ENCODE data around the gene UPK3A.
"Not testable (repeated sequence)": the region's sequence is repeated elsewhere in the genome, so short reads cannot be mapped to it uniquely, and the experiment has no call there.

UPK3A gene

DNA sequence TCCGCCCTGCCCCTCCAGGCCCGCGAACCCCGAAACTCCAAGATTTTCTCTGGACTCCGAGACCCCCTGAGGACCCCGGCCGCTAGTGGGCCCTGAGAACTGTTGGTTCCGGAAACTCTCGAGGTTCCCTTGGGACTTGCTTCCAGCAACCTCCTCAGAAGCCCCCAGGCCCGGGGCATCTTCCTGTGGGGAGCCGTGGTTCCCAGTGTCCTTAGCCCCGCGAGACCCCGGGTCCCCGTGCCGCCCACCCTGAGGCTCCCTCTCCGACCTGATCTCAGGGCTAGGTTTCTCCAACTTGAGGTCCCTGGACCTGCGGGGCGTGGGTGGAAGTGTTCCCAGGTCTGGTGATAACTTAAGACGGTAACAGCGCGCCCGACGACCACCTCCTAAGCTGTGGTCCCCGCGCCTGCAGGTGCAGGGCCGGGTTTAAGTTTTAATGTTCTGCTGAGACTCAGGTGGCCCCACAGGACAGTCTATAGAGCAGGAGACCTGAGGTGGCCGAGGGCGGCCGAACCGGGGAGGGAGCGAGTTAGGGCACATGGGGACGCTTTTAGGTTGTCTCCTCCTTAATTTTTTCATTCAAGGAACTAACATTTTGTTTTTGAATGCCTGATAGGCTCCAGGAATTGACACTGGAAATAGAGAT lies 25.7 kb downstream of the UPK3A start:
- no peak for DNase-seq

DNA sequence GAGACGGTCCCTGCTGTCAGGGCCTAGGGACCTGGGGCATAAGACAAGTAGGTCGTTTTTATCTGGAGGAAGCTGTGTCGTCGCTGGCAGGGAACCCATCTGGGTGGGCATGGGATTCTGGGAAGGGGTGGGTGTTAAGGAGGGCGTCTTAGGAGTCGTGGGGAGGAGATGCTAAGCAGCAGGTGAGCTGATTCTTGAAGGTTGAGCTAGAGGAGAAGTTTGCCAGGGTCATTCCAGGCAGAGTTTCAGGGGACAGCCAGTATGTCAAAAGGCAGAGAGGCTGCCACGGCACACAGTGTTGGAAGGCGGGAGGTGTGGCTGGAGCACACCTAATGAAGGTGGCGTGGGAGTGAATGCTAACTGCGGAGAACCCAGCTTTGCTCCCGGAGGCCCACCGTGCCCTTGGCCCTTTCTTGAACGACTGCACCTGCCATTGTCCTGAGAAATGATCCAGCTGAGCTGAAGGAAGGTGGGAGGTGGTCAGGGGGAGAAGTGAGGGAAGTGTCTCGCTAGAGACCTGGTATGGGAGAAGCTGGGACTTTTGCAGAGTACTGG lies 26.3 kb downstream of the UPK3A start:
- no peak for DNase-seq

DNA sequence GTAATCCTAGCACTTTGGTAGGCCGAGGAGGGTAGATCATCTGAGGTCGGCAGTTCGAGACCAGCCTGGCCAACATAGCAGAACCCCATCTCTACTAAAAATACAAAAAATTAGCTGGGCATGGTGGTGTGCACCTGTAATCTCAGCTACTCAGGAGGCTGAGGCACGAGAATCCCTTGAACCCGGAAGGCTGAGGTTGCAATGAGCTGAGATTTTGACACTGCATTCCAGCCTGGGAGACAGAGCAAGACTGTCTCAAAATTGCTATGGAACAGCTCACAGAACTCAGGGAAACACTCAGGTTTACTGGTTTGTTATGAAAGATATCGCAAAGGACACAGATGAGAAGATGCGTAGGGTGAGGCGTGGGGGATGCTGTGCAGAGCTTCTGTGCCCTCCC lies 27.7 kb downstream of the UPK3A start:
- no peak for DNase-seq

DNA sequence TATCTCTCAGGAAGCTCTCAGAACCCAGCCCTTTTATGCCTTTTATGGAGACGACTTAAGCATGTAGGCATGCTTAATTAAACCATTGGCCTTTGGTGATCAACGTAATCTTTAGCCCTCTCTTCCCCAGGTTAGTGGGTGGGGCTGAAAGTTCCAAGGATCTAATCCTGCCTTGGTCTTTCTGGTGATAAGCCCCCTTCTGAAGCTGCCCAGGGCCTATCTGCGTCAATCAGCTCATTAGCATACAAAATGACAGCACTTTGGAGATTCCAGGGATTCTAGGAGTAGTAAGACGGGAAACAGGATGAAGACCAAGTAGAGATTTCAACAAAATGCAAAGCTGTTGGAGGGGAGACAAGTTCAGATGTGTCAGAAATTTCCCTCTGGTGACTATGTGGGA lies 28.1 kb downstream of the UPK3A start:
- DNase-seq, result no peak

DNA sequence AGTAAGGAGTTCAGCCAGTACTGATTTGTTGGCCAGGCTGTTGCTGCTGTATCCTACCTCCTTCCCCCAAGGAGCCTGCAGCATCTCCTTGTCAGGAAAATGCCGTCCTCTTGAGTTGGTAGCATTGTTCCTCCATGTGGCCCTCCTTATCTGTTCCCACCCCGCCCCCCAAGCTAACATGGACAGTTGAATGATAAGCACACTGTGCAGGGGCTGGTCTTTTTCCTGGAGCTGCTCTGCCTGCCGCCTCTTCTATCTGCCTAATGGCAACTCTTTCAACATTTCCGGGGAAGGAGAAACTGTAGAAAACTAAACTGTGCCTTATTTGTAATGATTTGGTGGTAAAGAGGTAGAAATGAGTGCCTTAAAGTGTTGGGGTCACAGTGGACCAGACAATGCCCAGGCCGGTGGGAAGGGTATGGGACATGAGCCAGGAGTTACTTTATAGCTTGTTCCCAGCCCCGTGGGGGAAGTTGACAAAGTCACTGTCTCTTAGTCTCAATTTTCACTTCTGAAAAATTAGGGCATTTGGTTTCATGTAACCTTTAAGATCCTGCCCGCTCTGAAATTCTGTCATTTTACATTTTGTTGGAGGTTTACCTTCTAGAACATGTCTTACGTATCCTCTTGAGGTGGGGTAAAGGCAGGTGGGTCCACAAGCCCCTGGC lies 29.4 kb downstream of the UPK3A start:
- DNase-seq, result no peak

DNA sequence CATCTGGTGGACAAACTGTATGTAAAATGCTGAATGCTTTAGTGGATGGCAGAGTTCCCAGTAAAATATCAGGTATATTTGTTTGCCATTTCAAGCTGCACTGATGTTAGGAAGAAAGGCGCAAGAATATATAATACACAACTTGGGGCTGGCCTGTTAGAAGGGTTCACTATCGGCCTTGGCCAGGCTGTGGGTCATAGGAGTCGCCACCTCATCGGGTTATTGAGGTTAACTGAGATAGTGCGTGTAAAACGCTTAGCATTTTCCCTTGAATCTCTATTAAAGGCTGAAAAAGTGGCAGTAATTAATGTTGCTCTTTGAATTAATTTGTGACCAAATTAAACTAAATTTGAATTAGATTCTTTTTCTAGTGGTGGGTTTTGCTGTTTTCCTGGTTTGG lies 30.0 kb downstream of the UPK3A start:
- DNase-seq, result no peak

DNA sequence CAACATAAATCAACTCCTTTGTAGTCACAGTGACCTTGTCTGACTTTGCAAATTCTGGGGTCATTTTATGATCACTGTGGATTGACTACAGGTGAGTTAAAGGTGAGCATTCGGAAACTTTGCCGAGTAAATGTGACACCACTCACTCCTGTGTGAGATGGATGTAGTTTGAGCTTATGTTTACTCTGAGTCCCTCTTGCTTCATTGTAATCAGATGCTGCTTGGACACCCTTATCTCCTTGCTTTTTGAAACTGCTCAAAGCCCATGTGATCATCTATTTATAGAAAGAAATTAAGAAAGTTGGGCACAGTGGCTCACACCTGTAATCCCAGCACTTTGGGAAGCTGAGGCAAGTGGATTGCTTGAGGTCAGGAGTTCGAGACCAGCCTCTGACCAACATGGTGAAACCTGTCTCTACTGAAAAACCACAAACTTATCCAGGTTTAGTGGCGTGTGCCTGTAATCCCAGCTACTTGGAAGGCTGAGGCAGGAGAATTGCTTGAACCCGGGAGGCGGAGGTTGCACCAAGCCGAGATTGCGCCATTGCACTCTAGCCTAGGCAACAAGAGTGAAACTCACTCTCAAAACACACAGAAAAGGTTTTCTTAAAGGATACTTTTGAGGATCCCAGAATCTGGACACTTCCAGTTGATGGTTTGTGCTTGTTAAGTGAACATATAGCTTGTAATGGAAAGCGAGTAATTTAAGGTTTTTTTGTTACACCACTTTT lies 32.2 kb downstream of the UPK3A start:
- no peak for DNase-seq

DNA sequence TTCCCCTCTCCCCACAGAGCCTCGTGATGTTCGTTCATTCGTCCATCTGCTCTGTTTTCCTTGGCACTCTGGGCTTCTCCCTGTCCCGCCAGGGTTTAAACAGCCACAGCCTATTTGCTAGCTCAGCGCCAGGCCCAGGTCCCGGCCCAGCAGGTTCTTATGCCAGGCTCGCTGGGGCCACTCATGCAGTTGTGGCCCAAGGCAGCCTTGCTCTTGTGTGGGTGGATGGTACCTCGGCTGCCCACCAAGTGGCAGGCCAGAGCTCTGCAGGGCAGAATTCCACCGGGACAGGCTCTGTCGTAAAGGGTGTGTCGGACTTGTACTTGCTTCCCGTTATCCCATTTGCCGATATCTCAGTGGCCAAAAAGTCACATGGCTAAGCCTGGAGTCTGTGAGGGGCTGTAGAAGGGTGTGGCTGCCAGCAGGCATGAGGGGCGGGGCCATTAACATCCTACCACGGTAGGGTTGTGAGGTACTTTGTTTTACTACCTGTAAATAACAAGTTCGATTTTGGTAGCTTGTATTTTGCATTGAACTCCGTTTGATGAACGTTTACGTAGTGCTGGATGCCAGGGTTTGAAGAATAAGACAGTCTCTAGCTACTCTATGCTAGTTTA lies 32.9 kb downstream of the UPK3A start:
- peak; percentile 15 to 21 for DNase-seq

DNA sequence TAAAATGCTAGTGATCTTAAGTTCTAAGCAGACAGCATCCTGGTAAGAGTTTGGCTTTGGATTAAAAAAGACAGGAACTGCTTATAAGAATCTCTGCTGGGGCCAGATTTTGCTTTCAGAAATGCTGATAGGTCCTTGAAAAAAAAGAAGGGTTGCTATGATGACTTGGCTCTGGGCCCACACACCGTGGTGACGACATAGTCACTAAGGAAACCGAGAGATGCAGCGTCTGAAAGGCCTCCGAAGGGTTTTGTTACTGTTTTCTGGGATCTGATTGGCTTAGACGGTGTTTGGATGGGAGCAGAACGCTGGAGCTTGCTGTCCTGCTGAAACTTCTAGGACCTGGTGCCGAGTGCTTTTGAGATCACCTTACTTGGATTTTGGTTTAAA lies 33.4 kb downstream of the UPK3A start:
- DNase-seq, result no peak

DNA sequence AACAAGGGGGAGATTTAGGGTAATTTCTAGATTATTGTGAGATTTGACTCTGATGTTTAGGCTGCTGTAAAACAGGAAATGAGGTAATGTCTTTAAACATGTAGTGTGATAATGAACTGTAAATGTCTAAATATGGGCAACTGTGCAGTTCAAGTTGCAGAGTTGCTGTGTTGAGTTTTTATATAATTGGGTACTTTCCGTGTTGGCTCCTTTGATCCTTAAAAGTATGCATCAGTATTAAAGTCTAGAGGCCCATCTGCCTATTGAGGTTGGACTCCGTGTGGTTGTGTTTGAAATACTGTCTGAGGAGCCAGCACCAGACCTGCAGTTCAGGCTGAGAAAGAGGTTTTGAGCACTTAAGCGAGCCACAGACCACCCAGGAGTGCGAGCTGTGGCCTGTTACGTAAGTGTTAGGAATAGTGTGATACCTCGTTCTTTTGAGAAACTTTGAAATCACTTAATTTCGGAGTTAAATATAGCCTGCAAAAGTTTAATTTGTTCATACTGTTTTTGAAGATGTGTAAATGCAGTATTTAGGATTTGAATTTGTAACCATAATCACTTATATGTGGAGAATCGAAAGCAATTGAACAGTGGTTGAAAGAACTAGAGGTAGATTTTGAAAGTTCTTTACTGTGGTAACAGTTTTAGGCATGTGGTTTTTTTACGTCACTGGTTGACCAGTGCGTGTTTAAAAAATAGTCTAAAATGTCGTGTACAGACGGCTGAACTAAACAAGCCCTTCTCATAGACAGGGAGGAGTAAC lies 34.0 kb downstream of the UPK3A start:
- DNase-seq, result no peak

DNA sequence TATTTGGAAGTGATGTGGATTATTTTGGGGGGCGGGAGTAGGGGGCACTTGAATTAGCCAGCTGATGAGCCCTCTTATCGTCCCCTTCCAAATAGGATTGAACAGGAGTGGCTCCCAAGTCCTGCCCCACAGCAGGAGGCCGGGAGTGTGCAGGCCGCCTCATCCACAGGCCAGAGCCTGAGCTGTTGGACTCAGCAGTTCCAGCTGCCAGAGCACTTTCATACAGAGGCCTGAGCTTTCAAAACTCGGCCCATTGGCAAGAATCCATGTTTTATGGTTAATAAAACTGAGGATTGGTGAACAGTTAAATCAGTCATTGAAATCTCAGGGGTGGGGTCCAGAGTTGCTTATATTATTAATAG lies 34.6 kb downstream of the UPK3A start:
- no peak for DNase-seq

DNA sequence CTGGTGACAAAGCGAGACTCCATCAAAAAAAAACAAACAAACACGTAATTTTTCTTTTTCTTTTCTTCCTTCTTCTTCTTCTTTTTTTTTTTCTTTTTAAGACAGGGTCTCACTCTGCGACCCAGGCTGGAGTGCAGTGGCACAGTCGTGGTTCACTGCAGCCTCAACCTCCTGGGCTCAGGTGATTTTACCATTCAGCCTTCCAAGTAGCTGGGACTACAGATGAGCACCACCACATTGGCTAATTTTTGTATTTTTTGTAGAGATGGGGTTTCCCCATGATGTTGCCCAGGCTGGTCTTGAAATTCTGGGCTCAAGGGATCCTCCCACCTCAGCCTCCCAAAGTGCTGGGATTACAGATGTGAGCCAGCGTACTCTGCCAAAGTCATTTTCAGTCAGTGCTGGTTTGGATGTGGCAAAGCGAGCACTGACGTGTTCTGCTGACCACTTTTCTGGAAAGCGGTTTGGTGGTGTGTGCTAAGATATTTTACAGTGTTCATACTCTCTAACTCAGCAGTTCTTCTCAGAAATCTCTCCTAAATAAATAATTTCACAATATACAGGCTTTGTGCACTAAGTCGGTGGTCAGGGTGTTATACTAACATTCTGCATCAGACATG lies 35.7 kb downstream of the UPK3A start:
- no peak for DNase-seq

DNA sequence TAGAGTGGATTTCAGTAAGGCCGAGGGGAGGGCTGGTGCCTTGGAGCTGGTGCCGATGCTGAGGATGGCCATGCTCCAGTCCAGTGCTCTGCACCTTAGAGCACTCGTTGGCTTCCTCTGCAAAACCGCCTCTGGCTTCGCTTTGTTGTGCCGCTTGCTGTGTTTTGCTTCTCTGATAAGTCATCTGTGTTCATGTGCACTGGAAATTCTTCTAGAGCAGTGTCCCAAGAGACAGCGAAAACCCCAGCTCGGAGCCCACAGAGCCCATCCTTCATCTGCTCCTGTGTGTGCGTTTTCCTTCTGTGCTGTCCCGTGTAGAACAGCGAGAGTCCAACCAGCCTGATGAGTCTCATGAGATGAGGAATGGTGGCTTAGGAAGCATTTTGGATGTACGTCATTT lies 37.1 kb downstream of the UPK3A start:
- DNase-seq, result no peak

DNA sequence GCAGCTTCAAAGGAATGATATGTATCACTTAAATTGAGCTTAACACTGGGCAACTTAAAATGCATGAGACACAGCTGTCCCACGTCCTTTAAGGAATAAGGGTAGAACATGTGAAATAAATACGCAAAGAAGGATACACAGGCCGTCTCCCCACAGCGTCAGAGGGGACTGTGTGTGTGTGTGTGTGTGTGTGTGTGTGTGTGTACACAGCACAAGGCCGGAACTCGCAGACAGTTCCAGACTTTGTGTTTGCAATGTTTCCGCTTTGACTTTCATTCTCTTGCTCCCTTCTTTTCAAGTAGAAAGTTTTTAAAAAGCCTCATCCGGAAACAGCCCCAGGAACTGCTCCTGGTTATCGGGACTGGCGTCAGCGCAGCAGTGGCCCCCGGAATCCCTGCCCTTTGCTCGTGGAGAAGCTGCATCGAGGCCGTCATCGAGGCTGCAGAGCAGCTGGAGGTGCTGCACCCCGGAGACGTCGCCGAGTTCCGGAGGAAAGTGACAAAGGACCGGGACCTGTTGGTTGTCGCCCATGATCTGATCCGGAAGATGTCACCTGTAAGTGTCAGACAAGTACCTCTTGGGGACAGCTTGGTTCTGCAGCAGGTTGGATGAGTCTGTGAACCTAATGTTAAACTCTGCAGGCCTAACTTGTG lies 38.2 kb downstream of the UPK3A start:
- DNase-seq, result no peak

DNA sequence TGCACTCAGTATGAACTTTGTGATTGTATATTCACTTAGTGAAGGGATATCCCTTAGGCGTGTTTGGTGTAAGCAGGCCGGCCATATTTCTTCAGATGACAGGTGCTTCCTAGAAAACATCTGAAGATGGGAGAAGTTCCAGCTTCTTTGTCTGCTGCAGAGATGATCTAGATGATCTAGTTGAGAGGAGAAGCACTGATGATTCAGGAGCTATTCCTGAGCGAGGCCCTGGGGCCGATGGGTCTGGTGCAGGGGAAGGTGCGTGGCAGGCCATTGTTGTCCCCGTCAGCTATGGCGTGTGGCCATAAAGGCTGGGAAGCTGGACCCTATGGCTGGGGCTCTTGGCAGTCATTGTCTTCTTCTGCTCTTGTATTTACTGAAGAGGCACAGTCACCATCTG lies 38.9 kb downstream of the UPK3A start:
- no peak for DNase-seq

DNA sequence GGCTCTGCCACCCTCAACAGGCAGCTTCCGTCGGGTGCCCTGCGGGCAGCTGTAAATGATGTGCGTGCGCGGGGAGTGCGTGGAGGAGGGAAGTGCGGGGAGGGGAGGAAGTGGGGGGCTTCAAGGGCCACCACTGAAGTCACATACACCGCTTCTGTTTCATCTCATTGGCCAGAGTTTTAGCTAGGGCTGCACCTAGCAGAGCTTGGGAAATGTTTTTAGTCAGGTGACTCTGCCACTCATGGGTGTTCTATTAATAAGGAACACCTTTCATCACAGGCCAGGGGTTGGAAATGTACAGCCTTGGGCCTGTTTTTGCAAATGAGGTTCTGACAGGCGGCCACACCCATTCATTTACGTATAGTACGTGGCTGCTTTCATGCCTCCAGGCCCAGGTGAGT lies 39.6 kb downstream of the UPK3A start:
- DNase-seq, result no peak

DNA sequence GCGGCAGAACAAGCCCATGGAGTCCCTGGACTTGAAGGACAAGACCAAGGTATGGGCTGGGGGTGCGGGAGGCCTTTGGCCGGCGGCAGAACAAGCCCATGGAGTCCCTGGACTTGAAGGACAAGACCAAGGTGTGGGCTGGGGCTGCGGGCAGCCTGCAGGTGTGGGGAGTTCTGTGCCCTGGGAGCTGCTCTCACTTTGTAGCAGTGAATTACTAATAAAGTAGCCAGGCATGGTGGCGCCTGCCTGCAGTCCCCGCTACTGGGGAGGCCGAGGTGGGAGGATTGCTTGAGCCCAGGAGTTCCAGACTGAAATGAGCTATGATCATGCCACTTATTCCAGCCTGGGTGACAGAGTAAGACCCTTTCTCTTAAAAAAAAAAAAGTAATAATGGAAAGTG lies 43.5 kb downstream of the UPK3A start:
- DNase-seq, result not testable (repeated sequence)

DNA sequence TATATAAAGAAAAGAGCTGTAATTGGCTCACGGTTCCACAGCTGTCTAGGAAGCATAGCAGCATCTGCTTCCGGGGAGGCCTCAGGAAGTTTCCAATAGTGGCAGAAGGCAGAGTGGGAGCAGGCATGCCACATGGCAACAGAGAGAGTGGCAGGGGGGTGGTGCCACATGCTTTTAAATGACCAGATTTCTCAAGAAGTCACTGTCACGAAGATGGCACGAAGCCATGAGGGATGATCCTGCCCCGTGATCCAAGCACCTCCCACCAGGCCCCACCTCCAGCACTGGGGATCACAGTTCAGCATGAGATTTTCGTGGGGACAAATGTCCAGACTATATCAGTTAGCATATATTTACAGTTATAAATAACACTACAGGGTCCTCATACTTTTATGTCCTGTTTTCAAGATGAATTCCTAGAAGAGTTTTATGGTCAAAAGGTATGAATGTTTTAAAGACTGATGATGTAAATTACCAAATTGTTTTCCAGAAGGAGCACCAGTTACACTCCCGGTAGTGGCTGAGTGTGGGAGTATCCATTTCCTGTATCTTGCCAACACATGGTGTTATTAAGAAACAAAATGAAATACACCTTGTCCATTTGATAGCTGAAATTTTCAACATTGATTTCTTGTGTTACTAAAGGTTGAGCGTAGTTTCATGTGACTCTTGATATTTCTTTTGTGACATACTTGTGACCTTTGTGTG lies 44.2 kb downstream of the UPK3A start:
- no peak for DNase-seq

DNA sequence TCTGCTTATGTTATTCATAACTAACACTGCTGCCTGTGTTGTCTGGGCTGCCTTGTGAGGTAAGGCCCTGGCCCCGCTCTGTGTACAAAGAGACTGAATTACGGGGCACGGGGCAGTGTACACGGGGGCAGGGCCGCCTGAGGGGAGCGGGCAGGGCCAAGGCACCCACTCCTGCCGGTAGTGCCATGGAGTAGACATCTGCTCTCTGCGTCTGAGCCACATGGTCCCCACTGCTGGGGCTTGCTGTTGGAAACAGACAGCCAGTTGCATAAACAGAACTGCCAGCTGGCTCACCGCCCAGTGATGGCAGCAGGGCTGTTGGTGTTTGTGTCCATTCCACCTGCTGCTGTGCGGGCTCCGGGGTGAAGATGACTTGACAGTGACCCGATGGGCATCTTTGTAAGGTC lies 44.8 kb downstream of the UPK3A start:
- no peak for DNase-seq

DNA sequence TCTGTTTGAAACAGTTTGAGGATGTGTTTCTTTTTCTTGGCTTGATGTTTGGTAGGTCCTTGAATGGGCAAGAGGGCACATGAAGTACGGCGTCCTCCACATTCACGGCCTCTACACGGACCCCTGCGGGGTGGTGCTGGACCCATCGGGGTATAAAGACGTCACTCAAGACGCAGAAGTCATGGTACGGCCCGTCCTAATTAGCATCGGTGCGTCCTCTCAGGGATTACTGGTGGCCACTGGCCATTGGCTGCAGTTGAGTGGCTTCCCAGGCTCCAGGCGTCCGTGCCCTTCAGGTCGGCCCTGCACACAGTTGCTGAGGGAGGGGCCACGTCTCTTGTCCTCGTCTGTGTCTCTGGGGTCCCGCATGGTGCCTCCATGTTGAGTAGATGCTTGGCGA lies 45.8 kb downstream of the UPK3A start:
- DNase-seq, result no peak

DNA sequence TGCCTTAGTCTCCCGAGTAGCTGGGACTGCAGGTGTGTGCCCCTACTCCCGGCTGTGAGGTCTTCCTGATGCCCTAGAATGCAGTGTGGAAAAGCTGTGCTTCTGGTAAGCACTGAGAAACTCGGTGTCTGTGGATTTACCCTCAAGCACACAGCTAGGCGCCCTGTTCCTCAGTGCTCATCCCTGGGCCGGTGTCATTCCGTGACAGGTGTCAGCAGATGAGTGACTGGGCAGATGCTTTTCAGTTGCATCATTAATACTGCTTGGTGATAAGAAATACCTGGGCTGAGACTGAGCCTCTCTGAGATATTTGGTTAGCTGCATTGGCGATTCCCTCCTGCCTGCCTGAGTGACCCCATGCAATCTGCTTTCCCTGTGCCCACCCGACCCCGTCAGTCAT lies 46.7 kb downstream of the UPK3A start:
- no peak for DNase-seq

All from NCI-H1930 (cell line).